Activated CD4-positive, alpha-beta T cell treated with anti-CD3 and anti-CD28 coated beads, Interleukin-2, amount 10 ng/mL, durations not matched to agents 7 days and 5 days (primary cell): ENCODE data around the gene PTPRG. TPM values are rescaled to one million over a fixed set of nuclear protein-coding genes. Genes with fewer than 3 reads are reported as not detected.

Experiments used
- CTCF ChIA-PET: fragments of 350-600 bp; sonication (Branson Sonifier 250); formaldehyde crosslinking; loops from one replicate; lab custom pipeline; 2021; ENCODE audit warnings: antibody characterized with exemption; lab: Charles Lee
- POLR2A ChIA-PET: fragments of 350-600 bp; sonication (Branson Sonifier 250); formaldehyde crosslinking; loops from one replicate; lab custom pipeline; 2021; ENCODE audit warnings: antibody characterized with exemption; lab: Charles Lee
- DNase-seq: peaks from one replicate; pipeline ENCODE4 v3.0.0-alpha.2; 2020
- H3K27ac Mint-ChIP-seq: one replicate; pipeline ENCODE4 v1.8.0; 2021; ENCODE audit warnings: mild to moderate bottlenecking, moderate library complexity, mixed read lengths
- H3K27me3 Mint-ChIP-seq: one replicate; pipeline ENCODE4 v1.8.0; 2021; ENCODE audit warnings: mixed read lengths
- H3K36me3 Mint-ChIP-seq: one replicate; pipeline ENCODE4 v1.8.0; 2021; ENCODE audit warnings: low read depth, mixed read lengths
- H3K4me1 Mint-ChIP-seq: one replicate; pipeline ENCODE4 v1.8.0; 2021; ENCODE audit warnings: mixed read lengths
- H3K4me3 Mint-ChIP-seq: one replicate; pipeline ENCODE4 v1.8.0; 2021; ENCODE audit warnings: mild to moderate bottlenecking, moderate library complexity, mixed read lengths
- H3K9me3 Mint-ChIP-seq: one replicate; pipeline ENCODE4 v1.8.0; 2021; ENCODE audit warnings: mixed read lengths
- total RNA-seq, 2 experiments: library from RNA; stranded (reverse); gene quantifications; one replicate each; pipeline ENCODE4 v1.2.3, GENCODE V29; 2021

The PTPRG gene
- total RNA-seq, 2 experiments from 2014 or later = not detected

GRCh38 chr3:61600195-61600594 is 38.8 kb downstream of the PTPRG start:
- no peaks in the 10 kb centered on the region for H3K36me3 Mint-ChIP-seq
- H3K9me3 Mint-ChIP-seq = no peaks in the 10 kb centered on the region
- H3K27ac Mint-ChIP-seq = no peak overlapping the region
- ChIA-PET CTCF (interaction anchor here (0.6 kb wide), 1 partner anchor 1075 kb away, joined by 3 read pairs; no protein-coding TSS in a partner anchor), POLR2A (no interaction called here)
- no peaks in the 10 kb centered on the region for H3K4me1 Mint-ChIP-seq
- H3K27me3 Mint-ChIP-seq = no peaks in the 10 kb centered on the region
- DNase-seq = no peak
- H3K4me3 Mint-ChIP-seq = no peak overlapping the region

DNA sequence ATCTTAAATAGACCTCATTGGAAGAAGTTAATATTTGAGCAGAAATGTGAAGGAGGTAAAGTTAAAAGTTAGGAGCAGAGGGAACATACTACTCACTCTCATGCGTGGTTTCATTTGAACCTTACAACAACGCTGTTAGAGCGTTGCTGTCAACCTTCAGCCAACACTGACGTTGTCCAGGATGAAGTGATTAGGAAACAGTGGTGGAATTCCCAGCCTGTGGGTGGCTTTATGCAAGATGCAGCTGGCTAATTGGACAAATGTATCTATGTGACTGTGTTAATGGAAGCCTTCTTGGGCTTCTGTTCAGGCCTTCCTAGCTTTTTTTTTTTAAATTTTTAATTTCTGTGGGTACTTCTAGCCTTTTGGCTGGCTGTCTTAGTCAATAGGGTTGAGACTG is 40.5 kb downstream of the PTPRG start:
- H3K27ac Mint-ChIP-seq = no peak overlapping the region
- H3K36me3 Mint-ChIP-seq = no peaks in the 10 kb centered on the region
- no peaks in the 10 kb centered on the region for H3K9me3 Mint-ChIP-seq
- ChIA-PET POLR2A (no interaction called here), CTCF (interaction anchor here (1.4 kb wide), 1 partner anchor 9 kb away, joined by 3 read pairs; no protein-coding TSS in a partner anchor)
- DNase-seq = no peak
- no peaks in the 10 kb centered on the region for H3K27me3 Mint-ChIP-seq
- H3K4me3 Mint-ChIP-seq = no peak overlapping the region
- H3K4me1 Mint-ChIP-seq = no peaks in the 10 kb centered on the region

- Mint-ChIP-seq H3K27me3 (no peaks in the 10 kb centered on the region), H3K9me3 (no peaks in the 10 kb centered on the region), H3K36me3 (no peaks in the 10 kb centered on the region), H3K4me3 (no peak overlapping the region), H3K27ac (no peak overlapping the region), H3K4me1 (no peaks in the 10 kb centered on the region)
- CTCF ChIA-PET = interaction anchor here (1.4 kb wide), 1 partner anchor 8 kb away, joined by 3 read pairs; no protein-coding TSS in a partner anchor
- DNase-seq = no peak
- POLR2A ChIA-PET = no interaction called here
Observed at GRCh38 chr3:61602466-61602865, 41.1 kb downstream of the PTPRG start.

- Mint-ChIP-seq H3K27me3 (no peaks in the 10 kb centered on the region), H3K4me3 (no peak overlapping the region), H3K9me3 (no peaks in the 10 kb centered on the region), H3K27ac (no peak overlapping the region), H3K36me3 (no peaks in the 10 kb centered on the region), H3K4me1 (no peaks in the 10 kb centered on the region)
- DNase-seq = no peak
- ChIA-PET CTCF (interaction anchor here (0.5 kb wide), 1 partner anchor 655 kb away, joined by 3 read pairs; no protein-coding TSS in a partner anchor), POLR2A (no interaction called here)
Observed at GRCh38 chr3:61605589-61606175, 44.3 kb downstream of the PTPRG start.

- ChIA-PET CTCF (interaction anchor here (0.5 kb wide), 1 partner anchor 655 kb away, joined by 3 read pairs; no protein-coding TSS in a partner anchor), POLR2A (no interaction called here)
- Mint-ChIP-seq H3K4me3 (no peak overlapping the region), H3K27me3 (no peaks in the 10 kb centered on the region), H3K9me3 (no peaks in the 10 kb centered on the region), H3K4me1 (no peaks in the 10 kb centered on the region), H3K27ac (no peak overlapping the region), H3K36me3 (no peaks in the 10 kb centered on the region)
- no peak for DNase-seq
Observed at GRCh38 chr3:61606196-61606595, 44.8 kb downstream of the PTPRG start.

- H3K9me3 Mint-ChIP-seq = no peaks in the 10 kb centered on the region
- ChIA-PET CTCF (interaction anchor here (0.9 kb wide), 1 partner anchor 10 kb away, joined by 3 read pairs; no protein-coding TSS in a partner anchor), POLR2A (no interaction called here)
- H3K4me3 Mint-ChIP-seq = no peak overlapping the region
- no peaks in the 10 kb centered on the region for H3K36me3 Mint-ChIP-seq
- no peaks in the 10 kb centered on the region for H3K4me1 Mint-ChIP-seq
- DNase-seq = no peak
- H3K27ac Mint-ChIP-seq = no peak overlapping the region
- H3K27me3 Mint-ChIP-seq = no peaks in the 10 kb centered on the region
Observed at GRCh38 chr3:61608072-61608471, 46.7 kb downstream of the PTPRG start.

GRCh38 chr3:61608711-61609110 is 47.3 kb downstream of the PTPRG start:
- no peaks in the 10 kb centered on the region for H3K36me3 Mint-ChIP-seq
- H3K4me1 Mint-ChIP-seq = no peaks in the 10 kb centered on the region
- DNase-seq = no peak
- H3K27me3 Mint-ChIP-seq = no peaks in the 10 kb centered on the region
- no peak overlapping the region for H3K27ac Mint-ChIP-seq
- ChIA-PET POLR2A (no interaction called here), CTCF (interaction anchor here (0.9 kb wide), 1 partner anchor 11 kb away, joined by 3 read pairs; no protein-coding TSS in a partner anchor)
- no peak overlapping the region for H3K4me3 Mint-ChIP-seq
- H3K9me3 Mint-ChIP-seq = no peaks in the 10 kb centered on the region

GRCh38 chr3:61610316-61610715 is 48.9 kb downstream of the PTPRG start:
- Mint-ChIP-seq H3K27me3 (no peaks in the 10 kb centered on the region), H3K9me3 (no peaks in the 10 kb centered on the region), H3K27ac (no peak overlapping the region), H3K4me1 (no peaks in the 10 kb centered on the region), H3K4me3 (no peak overlapping the region), H3K36me3 (no peaks in the 10 kb centered on the region)
- ChIA-PET CTCF (interaction anchor here (1.2 kb wide), 1 partner anchor 9 kb away, joined by 3 read pairs; no protein-coding TSS in a partner anchor), POLR2A (no interaction called here)
- no peak for DNase-seq

DNA sequence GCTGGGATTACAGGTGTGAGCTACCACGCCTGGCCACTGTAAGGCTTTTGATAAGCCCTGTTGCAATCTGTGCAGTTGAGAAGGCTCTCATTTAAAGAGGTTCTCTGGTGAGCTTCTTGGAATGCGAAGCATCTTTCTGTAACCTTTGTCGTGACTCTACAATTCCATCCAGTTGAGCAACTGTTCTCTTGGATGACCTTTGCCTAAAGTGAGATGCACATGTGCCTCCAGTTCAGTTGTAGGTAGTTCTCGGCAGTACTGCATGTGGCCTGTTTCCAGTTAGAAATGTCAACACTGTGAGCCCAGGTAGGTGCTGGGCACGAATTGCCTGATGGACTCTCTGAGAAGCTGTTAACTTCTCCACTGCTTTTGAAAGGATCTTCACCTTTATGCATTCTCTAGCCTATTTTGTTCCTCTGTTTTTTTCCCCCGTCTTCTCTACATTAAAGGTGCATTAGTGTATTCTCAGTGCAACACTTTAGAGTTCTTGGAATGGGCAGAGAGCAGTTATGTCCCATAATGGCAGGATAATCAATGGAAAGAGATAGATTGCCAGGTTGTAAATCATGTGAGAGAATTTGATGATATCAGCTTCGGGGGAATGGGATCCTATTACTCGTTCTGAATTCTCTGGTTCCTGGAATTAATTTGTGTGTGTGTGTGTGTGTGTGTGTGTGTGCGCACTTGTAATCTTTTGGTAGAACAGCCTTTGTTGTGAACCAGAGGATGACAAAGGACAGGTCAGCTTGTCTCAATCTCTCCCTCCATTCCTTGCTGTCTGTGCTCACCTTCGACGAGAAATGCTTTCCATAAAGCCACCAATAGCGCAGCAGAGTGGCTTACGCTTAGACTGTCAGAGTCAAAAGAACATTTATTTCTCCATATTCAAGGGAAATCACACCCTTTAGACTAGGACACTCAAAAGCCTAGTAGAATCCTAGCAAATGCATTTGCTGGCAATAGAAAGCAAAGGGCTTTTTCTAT is 51.1 kb downstream of the PTPRG start:
- POLR2A ChIA-PET = no interaction called here
- H3K4me3 Mint-ChIP-seq = no peak overlapping the region
- no peak overlapping the region for H3K27ac Mint-ChIP-seq
- no peaks in the 10 kb centered on the region for H3K27me3 Mint-ChIP-seq
- CTCF ChIA-PET = no interaction called here
- DNase-seq = no peak
- H3K4me1 Mint-ChIP-seq = no peaks in the 10 kb centered on the region
- H3K36me3 Mint-ChIP-seq = no peaks in the 10 kb centered on the region
- no peaks in the 10 kb centered on the region for H3K9me3 Mint-ChIP-seq

DNA sequence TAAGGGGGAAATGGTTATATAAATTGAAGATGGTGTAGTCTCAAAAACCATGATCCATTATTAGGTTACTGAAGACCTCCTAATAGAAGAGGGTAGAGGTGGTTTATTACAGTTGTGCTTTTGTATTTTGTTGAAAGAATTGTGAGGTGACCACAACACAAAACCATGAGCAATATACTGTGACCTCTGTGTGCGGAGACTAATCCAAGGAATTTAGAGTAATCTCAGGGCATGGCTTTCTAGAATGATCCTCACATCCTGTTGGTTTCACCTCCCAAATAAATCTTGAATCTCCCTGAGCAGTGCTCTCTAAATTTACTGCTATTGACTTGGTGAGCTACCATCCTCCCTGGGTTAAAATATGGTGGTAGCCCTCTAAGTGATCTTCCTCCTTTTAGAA is 52.3 kb downstream of the PTPRG start:
- no peak overlapping the region for H3K4me3 Mint-ChIP-seq
- POLR2A ChIA-PET = no interaction called here
- no peaks in the 10 kb centered on the region for H3K9me3 Mint-ChIP-seq
- H3K36me3 Mint-ChIP-seq = no peaks in the 10 kb centered on the region
- H3K4me1 Mint-ChIP-seq = no peaks in the 10 kb centered on the region
- H3K27ac Mint-ChIP-seq = no peak overlapping the region
- CTCF ChIA-PET = no interaction called here
- no peak for DNase-seq
- H3K27me3 Mint-ChIP-seq = no peaks in the 10 kb centered on the region

DNA sequence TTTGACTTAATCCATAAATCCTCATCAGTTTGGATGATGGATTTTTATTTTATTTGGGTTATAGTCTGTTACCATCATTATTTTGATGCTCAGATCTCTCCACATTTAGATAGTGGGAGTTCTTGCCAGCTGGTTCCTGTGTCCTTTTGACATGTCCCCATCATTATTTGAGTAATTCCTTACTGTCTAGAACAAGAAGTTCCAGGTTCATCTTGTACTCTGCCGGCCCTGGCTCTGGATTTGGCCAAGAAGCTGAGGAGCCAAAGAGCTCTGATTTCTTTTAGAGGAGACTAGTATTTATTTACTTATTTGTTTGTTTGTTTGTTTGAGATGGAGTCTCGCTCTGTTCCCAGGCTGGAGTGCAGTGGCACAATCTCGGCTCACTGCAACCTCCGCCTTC is 54.3 kb downstream of the PTPRG start:
- Mint-ChIP-seq H3K27me3 (no peaks in the 10 kb centered on the region), H3K4me3 (no peak overlapping the region), H3K4me1 (no peaks in the 10 kb centered on the region), H3K27ac (no peak overlapping the region), H3K9me3 (no peaks in the 10 kb centered on the region), H3K36me3 (no peaks in the 10 kb centered on the region)
- DNase-seq = no peak
- POLR2A ChIA-PET = no interaction called here
- CTCF ChIA-PET = no interaction called here

DNA sequence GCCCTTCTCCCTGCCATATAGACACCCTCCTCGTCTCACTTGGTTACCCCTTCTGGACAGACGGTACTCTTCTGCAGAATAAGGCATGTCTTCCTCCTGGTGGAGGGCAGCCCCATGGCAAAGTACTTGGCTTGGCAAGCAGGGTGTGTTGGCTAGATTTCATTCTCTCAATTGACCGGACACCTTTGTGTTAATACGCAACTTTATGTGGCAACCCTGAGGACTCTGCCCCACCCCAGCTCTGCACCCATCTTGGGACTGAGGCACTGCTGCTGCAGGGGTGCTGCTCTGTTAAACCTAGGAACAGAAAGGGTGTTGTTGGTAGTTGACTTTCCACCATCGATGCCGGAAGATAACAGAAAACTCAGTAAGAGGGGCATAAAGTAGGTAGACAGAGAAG is 55.2 kb downstream of the PTPRG start:
- H3K9me3 Mint-ChIP-seq = no peaks in the 10 kb centered on the region
- H3K36me3 Mint-ChIP-seq = no peaks in the 10 kb centered on the region
- H3K4me3 Mint-ChIP-seq = no peak overlapping the region
- CTCF ChIA-PET = no interaction called here
- H3K4me1 Mint-ChIP-seq = no peaks in the 10 kb centered on the region
- H3K27ac Mint-ChIP-seq = no peak overlapping the region
- no peaks in the 10 kb centered on the region for H3K27me3 Mint-ChIP-seq
- no peak for DNase-seq
- POLR2A ChIA-PET = no interaction called here

- H3K27me3 Mint-ChIP-seq = peaks cover under 1% of the 10 kb centered on the region
- ChIA-PET CTCF (no interaction called here), POLR2A (no interaction called here)
- H3K4me3 Mint-ChIP-seq = no peak overlapping the region
- no peaks in the 10 kb centered on the region for H3K36me3 Mint-ChIP-seq
- no peak for DNase-seq
- H3K4me1 Mint-ChIP-seq = no peaks in the 10 kb centered on the region
- H3K27ac Mint-ChIP-seq = no peak overlapping the region
- no peaks in the 10 kb centered on the region for H3K9me3 Mint-ChIP-seq
Observed at GRCh38 chr3:61617041-61617440, 55.7 kb downstream of the PTPRG start.
